Neural progenitor cell (in vitro differentiated cells): Measurements from ENCODE around the gene RNASE13. TPM values are rescaled to one million over a fixed set of nuclear protein-coding genes. Genes with fewer than 3 reads are reported as not detected.
A peak's percentile ranks its signal among the peaks of the same experiment; 100 is the strongest.

Experiments
- DNase-seq: peaks from one replicate; pipeline ENCODE4 v3.0.0-alpha.2; 2016; ENCODE audit warnings: low spot score
- H2AFZ ChIP-seq: fragments of 200-600 bp; sonication (generic); replicated peaks from 2 replicates; pipeline ENCODE4 v1.6.1; 2016; ENCODE audit warnings: antibody characterized with exemption
- H3F3A ChIP-seq: fragments of 200-600 bp; sonication (generic); 2 replicates; pipeline ENCODE4 v1.6.1; 2016; ENCODE audit warnings: antibody characterized with exemption, low read depth
- H3K27ac ChIP-seq: fragments of 200-600 bp; sonication (generic); 2 replicates; pipeline ENCODE4 v1.5.1; 2016; ENCODE audit warnings: mild to moderate bottlenecking
- H3K27me3 ChIP-seq: fragments of 200-600 bp; sonication (generic); 2 replicates; pipeline ENCODE4 v1.6.1; 2016; ENCODE audit warnings: mild to moderate bottlenecking, moderate library complexity
- H3K36me3 ChIP-seq: fragments of 200-600 bp; sonication (generic); 2 replicates; pipeline ENCODE4 v1.5.1; 2016
- H3K4me1 ChIP-seq: fragments of 200-600 bp; sonication (generic); 2 replicates; pipeline ENCODE4 v1.6.1; 2016; ENCODE audit warnings: mixed run types
- H3K4me2 ChIP-seq: fragments of 200-600 bp; sonication (generic); 2 replicates; pipeline ENCODE4 v1.6.1; 2016
- H3K4me3 ChIP-seq: fragments of 200-600 bp; sonication (generic); 2 replicates; pipeline ENCODE4 v1.5.1; 2016
- H3K79me2 ChIP-seq: fragments of 200-600 bp; sonication (generic); 2 replicates; pipeline ENCODE4 v1.6.1; 2016; ENCODE audit warnings: low read depth
- H3K9ac ChIP-seq: fragments of 200-600 bp; sonication (generic); 2 replicates; pipeline ENCODE4 v1.6.1; 2016
- H3K9me3 ChIP-seq: fragments of 200-600 bp; sonication (generic); 2 replicates; pipeline ENCODE4 v1.5.1; 2016; ENCODE audit warnings: low read depth
- H4K20me1 ChIP-seq: fragments of 200-600 bp; sonication (generic); 2 replicates; pipeline ENCODE4 v1.6.1; 2016; ENCODE audit warnings: low read depth
- H3K27ac Mint-ChIP-seq: 3 replicates; pipeline ENCODE4 v1.8.0; 2021; ENCODE audit warnings: mixed read lengths
- H3K27me3 Mint-ChIP-seq: 2 replicates; pipeline ENCODE4 v1.8.0; 2022; ENCODE audit warnings: low read depth, mild to moderate bottlenecking, inconsistent platforms, moderate library complexity, mixed read lengths; ENCODE audit not compliant: insufficient read depth
- H3K36me3 Mint-ChIP-seq: 3 replicates; pipeline ENCODE4 v1.8.0; 2021; ENCODE audit warnings: mixed read lengths
- H3K4me1 Mint-ChIP-seq: 3 replicates; pipeline ENCODE4 v1.8.0; 2021; ENCODE audit warnings: mixed read lengths
- H3K4me3 Mint-ChIP-seq: 3 replicates; pipeline ENCODE4 v1.8.0; 2021; ENCODE audit warnings: mild to moderate bottlenecking, moderate library complexity, mixed read lengths
- H3K9me3 Mint-ChIP-seq: 3 replicates; pipeline ENCODE4 v1.8.0; 2020; ENCODE audit warnings: mixed read lengths
- EZH2 ChIP-seq: fragments of 200-600 bp; sonication (generic); IDR thresholded peaks from 2 replicates; pipeline ENCODE4 v1.6.1; 2017; ENCODE audit warnings: antibody characterized with exemption, mild to moderate bottlenecking, moderate library complexity
- EZH2phosphoT487 ChIP-seq: fragments of 200-600 bp; sonication (generic); IDR thresholded peaks from 2 replicates; pipeline ENCODE4 v1.6.1; 2017; ENCODE audit warnings: antibody characterized with exemption
- total RNA-seq: library from RNA; depleted of rRNA; stranded (reverse); fragments of >200 nt; gene quantifications from 2 replicates; pipeline ENCODE4 v1.2.3, GENCODE V29; 2015; ENCODE audit warnings: low replicate concordance
- TF ChIP-seq, protein P1 (sequence below): fragments of 200-600 bp; sonication (generic); IDR thresholded peaks from 2 replicates; pipeline ENCODE4 v1.5.1; 2017; ENCODE audit warnings: antibody characterized with exemption, mild to moderate bottlenecking

The RNASE13 gene
- total RNA-seq, 1 donor from 2014 or later: not detected

DNA sequence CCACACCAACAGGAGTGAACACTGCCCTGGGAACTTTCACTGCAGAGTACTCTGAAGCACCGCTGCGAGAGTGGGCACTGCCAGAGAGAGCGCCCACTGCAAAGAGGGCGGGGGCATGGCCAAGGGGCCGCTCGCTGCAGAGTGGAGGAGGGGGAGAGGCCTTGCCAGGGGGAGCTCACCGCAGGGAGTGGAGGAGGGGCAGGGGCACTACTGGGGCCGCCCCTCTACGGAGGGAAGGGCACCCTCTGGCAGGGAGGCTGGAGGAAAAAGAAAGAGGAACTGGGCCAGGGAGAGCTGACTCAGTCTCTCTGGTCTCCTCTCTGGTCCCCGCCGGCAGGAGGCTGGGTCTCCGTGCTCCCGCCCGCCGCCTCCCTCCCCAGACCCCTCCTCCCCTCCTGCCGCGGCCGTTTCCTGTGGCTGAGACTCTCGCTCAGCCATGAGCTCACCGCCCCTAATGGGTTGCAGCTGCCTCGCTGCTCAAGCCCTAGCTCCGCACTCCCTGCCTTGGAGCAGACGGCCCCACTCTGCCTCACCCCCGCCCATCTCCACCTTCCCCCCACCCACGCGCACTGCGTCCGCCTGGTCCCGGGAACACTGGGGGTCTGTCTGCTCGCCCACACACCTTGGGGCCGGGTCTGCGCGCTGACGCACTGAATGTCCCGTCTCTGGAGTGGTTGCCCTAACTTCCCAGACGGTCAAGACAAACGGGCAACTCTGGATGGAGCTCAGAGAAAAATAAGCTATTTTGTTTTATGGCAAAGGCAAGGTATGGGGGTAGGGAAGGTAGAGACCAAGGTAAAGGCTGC lies 36.8 kb upstream of the RNASE13 start:
- peak overlapping the region; percentile 75 for H3K4me3 ChIP-seq
- H3K27me3 ChIP-seq: peaks cover 7% of the 10 kb centered on the region
- Mint-ChIP-seq H3K27me3 (peaks cover 9% of the 10 kb centered on the region), H3K4me1 (peaks cover 35% of the 10 kb centered on the region), H3K9me3 (no peaks in the 10 kb centered on the region), H3K36me3 (peaks cover 29% of the 10 kb centered on the region), H3K27ac (peak overlapping the region; percentile 97), H3K4me3 (peak overlapping the region; percentile 97)
- no peak overlapping the region for H3K9ac ChIP-seq
- H3F3A ChIP-seq: peaks cover 45% of the 10 kb centered on the region
- no peaks in the 10 kb centered on the region for H3K36me3 ChIP-seq
- H3K27ac ChIP-seq: peak overlapping the region; percentile 68
- no peak for TF ChIP-seq EZH2phosphoT487
- TF ChIP-seq, protein P1, sequence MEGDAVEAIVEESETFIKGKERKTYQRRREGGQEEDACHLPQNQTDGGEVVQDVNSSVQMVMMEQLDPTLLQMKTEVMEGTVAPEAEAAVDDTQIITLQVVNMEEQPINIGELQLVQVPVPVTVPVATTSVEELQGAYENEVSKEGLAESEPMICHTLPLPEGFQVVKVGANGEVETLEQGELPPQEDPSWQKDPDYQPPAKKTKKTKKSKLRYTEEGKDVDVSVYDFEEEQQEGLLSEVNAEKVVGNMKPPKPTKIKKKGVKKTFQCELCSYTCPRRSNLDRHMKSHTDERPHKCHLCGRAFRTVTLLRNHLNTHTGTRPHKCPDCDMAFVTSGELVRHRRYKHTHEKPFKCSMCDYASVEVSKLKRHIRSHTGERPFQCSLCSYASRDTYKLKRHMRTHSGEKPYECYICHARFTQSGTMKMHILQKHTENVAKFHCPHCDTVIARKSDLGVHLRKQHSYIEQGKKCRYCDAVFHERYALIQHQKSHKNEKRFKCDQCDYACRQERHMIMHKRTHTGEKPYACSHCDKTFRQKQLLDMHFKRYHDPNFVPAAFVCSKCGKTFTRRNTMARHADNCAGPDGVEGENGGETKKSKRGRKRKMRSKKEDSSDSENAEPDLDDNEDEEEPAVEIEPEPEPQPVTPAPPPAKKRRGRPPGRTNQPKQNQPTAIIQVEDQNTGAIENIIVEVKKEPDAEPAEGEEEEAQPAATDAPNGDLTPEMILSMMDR: no peak
- TF ChIP-seq EZH2: no peak
- no peak overlapping the region for H2AFZ ChIP-seq
- H3K4me2 ChIP-seq: peak overlapping the region; percentile 92
- H3K4me1 ChIP-seq: peaks cover 10% of the 10 kb centered on the region
- DNase-seq: peak; percentile 90
- no peaks in the 10 kb centered on the region for H3K9me3 ChIP-seq
- peaks cover 13% of the 10 kb centered on the region for H4K20me1 ChIP-seq
- peaks cover 23% of the 10 kb centered on the region for H3K79me2 ChIP-seq

DNA sequence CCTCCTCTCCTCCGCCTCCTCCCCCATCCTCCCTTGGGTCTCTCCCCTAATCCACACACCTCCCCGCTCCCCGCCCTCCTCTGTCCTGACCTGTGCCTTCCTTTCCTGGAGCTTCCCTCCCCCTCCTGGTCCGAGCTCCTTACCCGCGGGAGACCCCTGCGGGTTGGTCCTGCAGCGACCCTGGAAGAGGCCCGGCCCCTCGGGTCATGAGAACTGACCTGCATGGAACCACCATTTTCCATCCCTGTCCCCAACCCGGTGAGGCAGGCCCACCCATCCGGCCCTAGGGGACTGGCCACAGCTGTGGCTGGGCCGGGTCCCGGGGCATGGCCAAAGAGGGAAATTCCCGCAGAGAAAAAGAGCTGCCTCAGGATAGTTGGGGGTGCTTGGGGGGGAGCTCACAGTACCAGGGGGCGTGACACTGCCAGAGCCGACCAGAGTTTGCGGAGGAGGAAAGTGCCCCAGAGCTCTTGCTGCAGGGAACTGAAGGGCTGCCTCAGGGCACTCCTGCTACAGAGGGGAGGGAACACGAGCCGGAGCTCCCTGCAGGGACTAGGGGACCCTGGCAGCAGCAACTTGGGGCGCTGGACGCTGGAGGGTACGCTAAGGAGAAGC lies 36.1 kb upstream of the RNASE13 start:
- Mint-ChIP-seq H3K27ac (peak overlapping the region; percentile 97), H3K9me3 (no peaks in the 10 kb centered on the region), H3K27me3 (peaks cover 9% of the 10 kb centered on the region), H3K4me3 (peak overlapping the region; percentile 97), H3K36me3 (peaks cover 22% of the 10 kb centered on the region), H3K4me1 (peaks cover 35% of the 10 kb centered on the region)
- H3K36me3 ChIP-seq: no peaks in the 10 kb centered on the region
- H3F3A ChIP-seq: peaks cover 45% of the 10 kb centered on the region
- peaks cover 23% of the 10 kb centered on the region for H3K79me2 ChIP-seq
- H4K20me1 ChIP-seq: peaks cover 13% of the 10 kb centered on the region
- H3K4me3 ChIP-seq: peak overlapping the region; percentile 75
- peak overlapping the region; percentile 92 for H3K4me2 ChIP-seq
- H3K27ac ChIP-seq: peak overlapping the region; percentile 68
- H2AFZ ChIP-seq: no peak overlapping the region
- TF ChIP-seq EZH2: no peak
- TF ChIP-seq, protein P1: peak; percentile 37
- H3K9me3 ChIP-seq: no peaks in the 10 kb centered on the region
- peak; percentile 89 for DNase-seq
- no peak overlapping the region for H3K9ac ChIP-seq
- H3K27me3 ChIP-seq: peaks cover 7% of the 10 kb centered on the region
- peaks cover 10% of the 10 kb centered on the region for H3K4me1 ChIP-seq

DNA sequence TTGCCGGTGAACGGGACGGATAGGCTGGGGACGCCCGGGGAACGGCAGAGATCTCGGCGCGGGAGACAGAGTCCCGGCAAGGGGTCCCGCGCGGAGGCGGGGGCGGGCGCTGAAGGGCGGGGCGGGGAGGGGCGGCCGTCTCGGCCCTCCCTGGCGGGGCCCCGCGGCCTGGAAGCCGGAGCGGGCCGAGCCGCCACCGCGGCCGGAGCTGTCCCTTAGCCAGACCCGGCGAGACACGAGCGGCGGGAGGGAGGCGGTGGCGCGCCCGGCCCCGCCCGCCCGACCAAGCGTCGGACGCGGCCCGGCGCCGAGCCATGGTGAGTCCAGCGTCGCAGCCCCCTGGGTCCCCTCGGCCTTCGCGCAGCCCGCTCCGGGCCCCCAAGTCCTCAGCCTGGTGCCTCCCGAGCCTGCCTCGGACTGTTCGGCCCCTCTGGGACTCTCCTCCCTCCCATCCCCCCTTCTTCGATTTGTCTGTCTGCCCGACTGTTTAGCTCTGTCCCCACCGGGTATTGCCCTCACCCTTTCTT lies 35.5 kb upstream of the RNASE13 start, which contains the start of gene ARHGEF40:
TSS of gene ARHGEF40 (plus strand) at position 222 of the 527 bp plus-strand sequence. CDS start at position 315, 93 bp downstream.
- Mint-ChIP-seq H3K36me3 (peaks cover 20% of the 10 kb centered on the region), H3K27ac (peak within 1 kb of the TSS; percentile 98), H3K4me3 (peak within 1 kb of the TSS; percentile 97), H3K9me3 (no peaks in the 10 kb centered on the region), H3K27me3 (peaks cover 9% of the 10 kb centered on the region), H3K4me1 (peaks cover 35% of the 10 kb centered on the region)
- Histone ChIP-seq H3K4me2 (peak within 1 kb of the TSS; percentile 92), H3F3A (peaks cover 45% of the 10 kb centered on the region), H2AFZ (peak within 1 kb of the TSS; percentile 38), H3K27ac (peak within 1 kb of the TSS; percentile 68), H3K27me3 (peaks cover 7% of the 10 kb centered on the region), H3K9ac (peak within 1 kb of the TSS; percentile 51), H3K79me2 (peaks cover 23% of the 10 kb centered on the region), H3K4me1 (peaks cover 10% of the 10 kb centered on the region), H3K9me3 (no peaks in the 10 kb centered on the region), H4K20me1 (peaks cover 13% of the 10 kb centered on the region), H3K36me3 (no peaks in the 10 kb centered on the region), H3K4me3 (peak within 1 kb of the TSS; percentile 75)
- DNase-seq: peak; percentile 84
- TF ChIP-seq EZH2 (no peak), EZH2phosphoT487 (no peak)
- TF ChIP-seq, protein P1: no peak
